Bronchial epithelial cell (primary cell): ENCODE results near the gene CERT1. TPM values are rescaled to one million over a fixed set of nuclear protein-coding genes. Genes with fewer than 3 reads are reported as not detected.

ENCODE experiments used
- DNase-seq: peaks from one replicate; pipeline ENCODE4 v3.0.0-alpha.2; 2010; ENCODE audit warnings: low read depth
- FAIRE-seq: peaks from 2 replicates; lab custom pipeline; 2011; peaks lifted over from hg19 to GRCh38; lab: Jason Lieb, UNC
- H3K27me3 ChIP-seq: 2 replicates; pipeline ENCODE4 v1.5.1; 2011; ENCODE audit warnings: low read length; ENCODE audit not compliant: control insufficient read depth, insufficient read depth
- H3K36me3 ChIP-seq: 2 replicates; pipeline ENCODE4 v1.5.1; 2011; ENCODE audit warnings: low read length; ENCODE audit not compliant: control insufficient read depth, insufficient read depth
- H3K4me3 ChIP-seq: 2 replicates; pipeline ENCODE4 v1.5.1; 2011; ENCODE audit warnings: mild to moderate bottlenecking, low read depth, low read length, control low read depth
- total RNA-seq: library from RNA; depleted of rRNA; stranded (reverse); fragments of >200 nt; gene quantifications from 2 replicates; pipeline ENCODE4 v1.2.1, GENCODE V29; 2014
- TF ChIP-seq, protein P1 (sequence below): IDR thresholded peaks from 2 replicates; pipeline ENCODE4 v1.5.1; 2011; ENCODE audit warnings: mild to moderate bottlenecking, moderate library complexity, low read length, control low read depth, inconsistent platforms; ENCODE audit not compliant: insufficient read depth, severe bottlenecking

The CERT1 gene
- total RNA-seq, 1 donor from 2014 or later, result 20.5 TPM

DNA sequence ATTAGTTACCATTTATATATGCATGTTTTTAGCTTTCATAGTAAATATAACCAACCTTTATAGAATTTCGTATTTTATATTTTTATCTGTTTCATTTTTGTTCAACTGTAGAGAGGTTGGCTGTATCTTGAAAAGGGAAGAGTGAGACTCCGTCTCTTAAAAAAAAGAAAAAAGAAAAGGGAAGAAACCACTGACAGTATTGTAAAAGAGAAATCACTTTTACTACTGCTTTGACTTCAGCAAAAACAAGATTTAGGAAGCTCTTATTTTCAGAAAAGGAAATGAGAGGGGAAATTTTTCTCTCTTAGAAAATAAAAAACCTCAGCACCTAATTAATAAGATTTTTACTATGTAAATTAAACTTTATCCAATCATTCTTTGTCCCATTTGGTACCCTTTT, 14.6 kb upstream of the CERT1 start:
- DNase-seq (no peak), FAIRE-seq (no peak)
- TF ChIP-seq, protein P1, sequence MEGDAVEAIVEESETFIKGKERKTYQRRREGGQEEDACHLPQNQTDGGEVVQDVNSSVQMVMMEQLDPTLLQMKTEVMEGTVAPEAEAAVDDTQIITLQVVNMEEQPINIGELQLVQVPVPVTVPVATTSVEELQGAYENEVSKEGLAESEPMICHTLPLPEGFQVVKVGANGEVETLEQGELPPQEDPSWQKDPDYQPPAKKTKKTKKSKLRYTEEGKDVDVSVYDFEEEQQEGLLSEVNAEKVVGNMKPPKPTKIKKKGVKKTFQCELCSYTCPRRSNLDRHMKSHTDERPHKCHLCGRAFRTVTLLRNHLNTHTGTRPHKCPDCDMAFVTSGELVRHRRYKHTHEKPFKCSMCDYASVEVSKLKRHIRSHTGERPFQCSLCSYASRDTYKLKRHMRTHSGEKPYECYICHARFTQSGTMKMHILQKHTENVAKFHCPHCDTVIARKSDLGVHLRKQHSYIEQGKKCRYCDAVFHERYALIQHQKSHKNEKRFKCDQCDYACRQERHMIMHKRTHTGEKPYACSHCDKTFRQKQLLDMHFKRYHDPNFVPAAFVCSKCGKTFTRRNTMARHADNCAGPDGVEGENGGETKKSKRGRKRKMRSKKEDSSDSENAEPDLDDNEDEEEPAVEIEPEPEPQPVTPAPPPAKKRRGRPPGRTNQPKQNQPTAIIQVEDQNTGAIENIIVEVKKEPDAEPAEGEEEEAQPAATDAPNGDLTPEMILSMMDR, result no peak
- H3K4me3 ChIP-seq, result no peak overlapping the region
- H3K27me3 ChIP-seq, result no peaks in the 10 kb centered on the region
- H3K36me3 ChIP-seq, result no peaks in the 10 kb centered on the region

DNA sequence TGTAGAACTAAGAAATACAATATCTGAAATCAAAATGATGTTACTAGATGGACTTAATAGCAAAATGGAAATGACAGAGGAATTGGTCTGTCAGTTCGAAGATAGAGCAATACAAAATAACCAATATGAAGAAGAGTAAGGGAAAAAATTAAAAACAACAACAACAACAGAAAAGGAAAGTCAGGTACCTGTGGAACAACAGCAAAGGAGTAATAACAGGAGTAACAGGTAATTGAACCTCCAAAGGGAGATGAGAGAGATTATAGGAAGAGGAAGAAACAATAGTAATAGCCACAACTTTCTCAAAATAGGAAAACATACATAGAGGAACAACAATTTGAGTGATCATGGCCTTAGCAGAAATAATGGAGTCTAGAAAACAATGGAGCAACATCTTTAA, 13.9 kb upstream of the CERT1 start:
- TF ChIP-seq, protein P1, result no peak
- FAIRE-seq (no peak), DNase-seq (no peak)
- Histone ChIP-seq H3K4me3 (no peak overlapping the region), H3K36me3 (no peaks in the 10 kb centered on the region), H3K27me3 (no peaks in the 10 kb centered on the region)

DNA sequence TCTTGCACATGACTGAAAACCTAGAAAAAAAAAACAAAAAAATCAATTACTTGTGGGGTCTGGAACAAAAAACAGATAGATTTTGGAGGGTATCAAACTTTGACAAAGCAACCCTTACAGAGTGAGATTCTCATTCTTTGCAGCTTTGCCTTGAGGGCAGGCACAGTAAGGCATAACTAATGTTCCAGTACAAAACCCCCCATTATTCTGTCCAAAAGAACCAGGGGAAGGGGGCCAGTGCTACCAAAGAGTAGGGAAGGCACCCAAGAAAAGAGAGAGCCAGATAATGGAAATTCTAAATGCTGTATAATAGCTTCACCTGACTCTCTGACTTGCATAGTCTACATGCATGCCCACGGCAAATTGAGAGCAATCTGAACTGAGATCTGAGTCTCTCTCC, 13.2 kb upstream of the CERT1 start:
- H3K4me3 ChIP-seq, result no peak overlapping the region
- TF ChIP-seq, protein P1, result no peak
- FAIRE-seq, result no peak
- no peak for DNase-seq
- no peaks in the 10 kb centered on the region for H3K36me3 ChIP-seq
- H3K27me3 ChIP-seq, result no peaks in the 10 kb centered on the region

DNA sequence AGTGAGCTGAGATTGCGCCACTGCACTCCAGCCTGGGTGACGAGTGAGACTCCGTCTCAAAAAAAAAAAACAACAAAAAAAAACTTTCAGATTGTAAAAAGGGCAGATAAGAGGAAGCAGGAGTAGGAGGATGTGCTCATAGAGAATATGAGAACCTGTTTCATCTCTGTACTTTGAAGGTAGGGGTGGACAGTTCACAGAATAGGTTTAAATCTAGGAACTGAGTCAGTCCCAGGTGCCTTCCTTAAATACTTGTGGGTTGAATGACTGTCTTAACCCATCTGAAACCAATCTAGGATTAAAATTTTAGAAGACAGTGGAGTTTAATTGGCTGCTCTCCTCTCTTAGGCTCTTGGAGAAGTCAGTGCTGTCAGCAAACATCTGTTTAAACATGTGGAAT, 12.6 kb upstream of the CERT1 start:
- peak; percentile 9 for DNase-seq
- TF ChIP-seq, protein P1, result no peak
- H3K27me3 ChIP-seq, result no peaks in the 10 kb centered on the region
- no peaks in the 10 kb centered on the region for H3K36me3 ChIP-seq
- no peak for FAIRE-seq
- H3K4me3 ChIP-seq, result no peak overlapping the region

DNA sequence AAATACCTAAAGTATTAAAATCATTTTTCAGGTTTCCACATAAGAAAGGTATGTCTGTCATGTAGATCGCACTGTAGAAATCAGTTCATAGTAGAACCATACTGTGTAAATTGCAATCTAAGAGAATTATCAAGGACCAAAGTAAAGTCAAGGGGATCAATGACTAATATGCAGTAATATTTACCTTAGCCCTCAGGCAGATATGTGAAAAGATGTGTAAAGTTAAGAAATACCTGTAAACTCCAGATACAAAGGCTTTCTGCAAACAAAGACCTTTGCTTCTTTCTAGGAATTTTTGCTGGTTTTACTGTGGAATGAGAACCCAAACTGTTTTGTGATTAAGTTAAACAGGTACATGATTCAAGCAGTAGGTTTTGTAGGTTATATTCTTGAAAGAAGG, 11.8 kb upstream of the CERT1 start:
- TF ChIP-seq, protein P1, result no peak
- no peak overlapping the region for H3K4me3 ChIP-seq
- H3K36me3 ChIP-seq, result no peaks in the 10 kb centered on the region
- FAIRE-seq, result no peak
- peak; percentile 78 for DNase-seq
- no peaks in the 10 kb centered on the region for H3K27me3 ChIP-seq

DNA sequence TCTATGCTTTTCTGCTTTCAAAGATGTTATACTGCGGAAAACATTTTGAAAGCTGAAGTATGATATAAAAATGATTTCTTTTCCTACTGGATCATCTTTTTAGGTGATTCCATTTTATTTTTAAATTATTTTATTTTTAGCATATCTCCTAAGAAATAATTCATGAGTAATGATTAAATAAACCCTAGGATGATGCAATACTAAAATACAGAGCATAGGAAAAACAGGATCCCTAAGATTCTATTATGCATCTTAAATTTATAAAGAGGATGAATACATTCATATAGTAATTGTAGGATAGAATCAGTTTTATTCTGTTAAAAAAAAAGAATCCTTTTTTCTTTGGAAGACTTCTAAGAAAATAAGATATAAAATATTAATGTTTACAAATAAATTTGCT, 11.1 kb upstream of the CERT1 start:
- no peaks in the 10 kb centered on the region for H3K27me3 ChIP-seq
- DNase-seq (peak; percentile 25), FAIRE-seq (no peak)
- TF ChIP-seq, protein P1, result no peak
- no peaks in the 10 kb centered on the region for H3K36me3 ChIP-seq
- no peak overlapping the region for H3K4me3 ChIP-seq
